ENCODE measurements around the gene GEMIN8. TPM values are rescaled to one million over a fixed set of nuclear protein-coding genes. Genes with fewer than 3 reads are reported as not detected.

Gene GEMIN8
- total and polyA plus RNA-seq, 2 of the 8 experiments (the other 6 are each of a cell fraction or from before 2014, with no cell fraction given), result 18.2 to 31.4 TPM

GRCh38 chrX:14015941-14016340 is 13.8 kb downstream of the GEMIN8 start:
- Histone ChIP-seq H2AFZ (ENCODE audit: low read length) (no peak overlapping the region), H3K23ac (ENCODE audit: insufficient read length) (no peak overlapping the region), H4K20me1 (replicated peaks in 1 of 2; ENCODE audit: control insufficient read depth in 1 of 2, insufficient read depth in 2 of 2, low read length in 2 of 2) (no peaks in the 10 kb centered on the region), H3K56ac (replicated peaks; ENCODE audit: insufficient read length, low read depth, low read length) (no peak overlapping the region), H2BK120ac (replicated peaks; ENCODE audit: low read depth, low read length) (no peak overlapping the region), H3K9ac (replicated peaks in 1 of 4; ENCODE audit: extremely low read depth in 1 of 4, low read depth in 3 of 4, low read length in 3 of 4) (no peak overlapping the region), H3K4ac (replicated peaks; ENCODE audit: insufficient read length, low read depth, low read length) (no peak overlapping the region), H4K8ac (ENCODE audit: extremely low read depth, insufficient read depth, low read length) (no peak overlapping the region), H2BK20ac (ENCODE audit: low read length) (no peak overlapping the region), H3K36me3 (ENCODE audit: control insufficient read depth in 2 of 4, insufficient read depth in 4 of 4, low read length in 3 of 4) (peaks cover 0 to 17% (median 4%) of the 10 kb centered on the region in 4 experiments; a peak in 5 of 8 replicates), H3K4me3 (ENCODE audit: extremely low read depth in 1 of 4, insufficient read depth in 2 of 4, low read depth in 3 of 4, low read length in 4 of 4) (no peak overlapping the region), H3K27ac (ENCODE audit: low read depth, low read length) (no peak overlapping the region), H3K14ac (ENCODE audit: insufficient read length) (no peak overlapping the region), H3K23me2 (ENCODE audit: low read depth, low read length) (no peaks in the 10 kb centered on the region), H3K79me2 (ENCODE audit: control insufficient read depth in 1 of 2, insufficient read depth in 2 of 2, low read length in 2 of 2) (no peaks in the 10 kb centered on the region), H3K27me3 (replicated peaks in 1 of 4; ENCODE audit: control insufficient read depth in 3 of 4, extremely low read depth in 1 of 4, insufficient read depth in 3 of 4, low read length in 3 of 4) (no peaks in the 10 kb centered on the region), H2BK12ac (ENCODE audit: low read depth, low read length) (no peak overlapping the region), H3K4me1 (replicated peaks in 1 of 4; ENCODE audit: control insufficient read depth in 3 of 4, insufficient read depth in 4 of 4, low read length in 3 of 4) (no peaks in the 10 kb centered on the region), H3K9me3 (ENCODE audit: insufficient read depth in 2 of 2, low read depth in 1 of 2, low read length in 1 of 2) (no peaks in the 10 kb centered on the region), H2BK15ac (ENCODE audit: low read length) (no peak overlapping the region), H3K4me2 (ENCODE audit: insufficient read depth in 1 of 2, low read depth in 2 of 2, low read length in 2 of 2) (no peak overlapping the region), H3K18ac (ENCODE audit: extremely low read depth, low read length) (no peak overlapping the region), H2BK5ac (ENCODE audit: low read depth, low read length) (no peak overlapping the region), H2AK5ac (ENCODE audit: low read depth, low read length) (no peak overlapping the region), H4K5ac (ENCODE audit: insufficient read length, low read depth, low read length) (no peak overlapping the region), H3K79me1 (ENCODE audit: low read depth, low read length) (no peaks in the 10 kb centered on the region), H4K91ac (replicated peaks; ENCODE audit: insufficient read length, low read length) (no peak overlapping the region)
- FAIRE-seq (no peak), DNase-seq (ENCODE audit: low read depth in 1 of 2, low spot score in 2 of 2) (no peak)
- ChIA-PET CTCF (ENCODE audit: partially characterized antibody) (interaction anchor here (0.6 to 1.6 kb wide), 4 partner anchors 10 to 240 kb away, joined by 3 to 5 read pairs (median 4); no protein-coding TSS in a partner anchor), POLR2A (ENCODE audit: partially characterized antibody) (no interaction called here)
- 96% methylated on average over 4 of the region's 4 CpGs; no CpG with 5 or more reads in 1 of the 2 experiments for WGBS, 2 experiments (ENCODE audit: extremely low coverage in 1 of 2, insufficient coverage in 1 of 2, insufficient read length in 1 of 2, insufficient replicate concordance in 2 of 2, low coverage in 1 of 2, low lambda C conversion rate in 2 of 2, missing lambda C conversion rate in 1 of 2)
- TF ChIP-seq KDM5A (IDR thresholded peaks at IDR 0.05; ENCODE audit: low read length) (no peak), RFX5 (IDR thresholded peaks at IDR 0.05; ENCODE audit: borderline replicate concordance, low read depth, low read length) (no peak), EGR1 (IDR thresholded peaks at IDR 0.05; ENCODE audit: borderline replicate concordance, low read depth, low read length) (no peak), CBX5 (IDR thresholded peaks at IDR 0.05; ENCODE audit: low read depth, low read length) (no peak)

Data from H1 (cell line).